GM19455 (cell line): Measurements from ENCODE around the gene MOSMO.

Source experiments
- ATAC-seq: cut with Tn5 transposase; IDR thresholded peaks from one replicate; pipeline ENCODE4 v1.9.1; 2021; ENCODE audit not compliant: unreplicated experiment

MOSMO gene

GRCh38 chr16:22007509-22008214 lies at the start of gene MOSMO:
Gene MOSMO (plus strand): TSS chr16:22008111. CDS start chr16:22008302, 191 bp downstream.
- no peak for ATAC-seq

GRCh38 chr16:21959050-21959449 lies 48.9 kb upstream of the MOSMO start:
- ATAC-seq: no peak

- ATAC-seq: no peak
Measured at GRCh38 chr16:21962475-21962874, 45.4 kb upstream of the MOSMO start.

- no peak for ATAC-seq
Measured at GRCh38 chr16:21963887-21964286, 44.0 kb upstream of the MOSMO start.

- ATAC-seq: no peak
Measured at GRCh38 chr16:21964353-21964752, 43.6 kb upstream of the MOSMO start.

- ATAC-seq: no peak
Measured at GRCh38 chr16:21971856-21972255, 36.1 kb upstream of the MOSMO start.

GRCh38 chr16:21973945-21974344 lies 34.0 kb upstream of the MOSMO start:
- no peak for ATAC-seq

GRCh38 chr16:21980032-21980431 lies 27.9 kb upstream of the MOSMO start:
- no peak for ATAC-seq

GRCh38 chr16:21982108-21982507 lies 25.8 kb upstream of the MOSMO start:
- ATAC-seq: no peak

GRCh38 chr16:21984062-21984461 lies 23.8 kb upstream of the MOSMO start:
- ATAC-seq: no peak

- ATAC-seq: no peak
Measured at GRCh38 chr16:21985524-21985923, 22.4 kb upstream of the MOSMO start.

- no peak for ATAC-seq
Measured at GRCh38 chr16:21986692-21987246, 21.1 kb upstream of the MOSMO start.

GRCh38 chr16:21987498-21987897 lies 20.4 kb upstream of the MOSMO start:
- ATAC-seq: no peak

GRCh38 chr16:21989133-21989532 lies 18.8 kb upstream of the MOSMO start:
- no peak for ATAC-seq

GRCh38 chr16:21989751-21990150 lies 18.2 kb upstream of the MOSMO start:
- ATAC-seq: no peak

- ATAC-seq: no peak
Measured at GRCh38 chr16:21990381-21990944, 17.4 kb upstream of the MOSMO start.

GRCh38 chr16:21991621-21992020 lies 16.3 kb upstream of the MOSMO start:
- no peak for ATAC-seq

GRCh38 chr16:21994856-21995465 lies 12.9 kb upstream of the MOSMO start:
- ATAC-seq: no peak

GRCh38 chr16:21996923-21997696 lies 10.8 kb upstream of the MOSMO start:
- no peak for ATAC-seq

GRCh38 chr16:21997697-21998480 lies 10.0 kb upstream of the MOSMO start:
- no peak for ATAC-seq

- no peak for ATAC-seq
Measured at GRCh38 chr16:22001591-22001990, 6.3 kb upstream of the MOSMO start.
